Mammary epithelial cell (primary cell): ENCODE measurements around the gene ADAMTS18.

ENCODE experiments used
- CTCF ChIP-seq, 2 donors: IDR thresholded peaks in 1 of 2; conservative IDR thresholded peaks in 1 of 2; 2 replicates each; pipeline ENCODE4 v1.5.1; 2011 to 2012; ENCODE audit warnings: inconsistent platforms in 2 of 2, low read length in 2 of 2, mild to moderate bottlenecking in 2 of 2, control low read depth in 1 of 2, low read depth in 1 of 2; ENCODE audit not compliant: insufficient read depth in 1 of 2; ENCODE audit errors: extremely low read depth in 1 of 2
- EZH2 ChIP-seq: IDR thresholded peaks from 2 replicates; pipeline ENCODE4 v1.6.1; 2012; ENCODE audit warnings: low read length, inconsistent platforms, borderline replicate concordance

GRCh38 chr16:77262971-77263370 is 171.9 kb downstream of the ADAMTS18 start:
- TF ChIP-seq EZH2 = no peak
- TF ChIP-seq CTCF (conservative IDR thresholded peaks at IDR 0.05 in 1 of 2, IDR thresholded peaks at IDR 0.05 in 1 of 2; ENCODE audit: extremely low read depth in 1 of 2, insufficient read depth in 1 of 2, low read depth in 1 of 2, low read length in 2 of 2) = no peak
